Panc1 (cell line): ENCODE measurements around the gene PSAP. TPM values are rescaled to one million over a fixed set of nuclear protein-coding genes. Genes with fewer than 3 reads are reported as not detected.

Experiments
- ATAC-seq: fragments of 200-7000 bp; cut with Tn5 transposase; 2 replicates; pipeline ENCODE4 v1.9.1; 2020; ENCODE audit warnings: mild to moderate bottlenecking, moderate library complexity
- BruUV-seq: library from RNA; stranded (reverse); fragments of 400-500 nt; replicated peaks from 2 replicates; lab custom pipeline; 2021; lab: Mats Ljungman, UMichigan
- CTCF ChIA-PET: fragments of 300-600 bp; sonication (Branson Sonifier 250); formaldehyde crosslinking; loops from one replicate; lab custom pipeline; 2022; ENCODE audit warnings: antibody characterized with exemption; lab: Charles Lee
- POLR2A ChIA-PET: fragments of 300-600 bp; sonication (Branson Sonifier 250); formaldehyde crosslinking; loops from one replicate; lab custom pipeline; 2022; ENCODE audit warnings: antibody characterized with exemption; lab: Charles Lee
- DNase-seq: peaks from one replicate; pipeline ENCODE4 v3.0.0-alpha.2; 2010; ENCODE audit warnings: low read depth, low spot score
- H3K27ac ChIP-seq: 2 replicates; pipeline ENCODE4 v1.5.1; 2011; ENCODE audit warnings: mild to moderate bottlenecking, low read length, inconsistent platforms
- H3K27me3 ChIP-seq: fragments of 200-500 bp; sonication (Bioruptor generic); 2 replicates; pipeline ENCODE4 v1.6.0; 2014; ENCODE audit warnings: low read length, inconsistent platforms; ENCODE audit not compliant: control insufficient read depth, insufficient read depth
- H3K36me3 ChIP-seq: fragments of 200-500 bp; sonication (Bioruptor generic); 2 replicates; pipeline ENCODE4 v1.5.1; 2014; ENCODE audit warnings: inconsistent platforms, mild to moderate bottlenecking, low read length, moderate library complexity; ENCODE audit not compliant: control insufficient read depth, insufficient read depth
- H3K4me1 ChIP-seq: 2 replicates; pipeline ENCODE4 v1.5.1; 2011; ENCODE audit warnings: inconsistent platforms, mild to moderate bottlenecking, low read length, moderate library complexity; ENCODE audit not compliant: control insufficient read depth, insufficient read depth
- H3K4me3 ChIP-seq, 2 experiments: 2 replicates each; pipeline ENCODE4 v1.5.1; 2011 to 2012; ENCODE audit warnings: low read depth in 2 of 2, low read length in 2 of 2, mild to moderate bottlenecking in 2 of 2, inconsistent platforms in 1 of 2, moderate library complexity in 1 of 2
- H3K9me3 ChIP-seq: fragments of 200-500 bp; sonication (Bioruptor generic); 2 replicates; pipeline ENCODE4 v1.5.1; 2014; ENCODE audit warnings: low read depth, mild to moderate bottlenecking, inconsistent platforms, low read length, moderate library complexity; ENCODE audit not compliant: control insufficient read depth, insufficient read depth
- POLR2AphosphoS5 ChIP-seq: IDR thresholded peaks from 2 replicates; pipeline ENCODE4 v1.6.1; 2012; ENCODE audit warnings: mild to moderate bottlenecking, low read depth, low read length, moderate library complexity
- SIN3A ChIP-seq: IDR thresholded peaks from 2 replicates; pipeline ENCODE4 v1.6.1; 2012; ENCODE audit warnings: low read depth, mild to moderate bottlenecking, low read length, moderate library complexity, borderline replicate concordance; ENCODE audit not compliant: insufficient read depth
- TCF7L2 ChIP-seq: IDR thresholded peaks from 2 replicates; pipeline ENCODE4 v1.6.1; 2011; ENCODE audit warnings: mild to moderate bottlenecking, low read depth, low read length, inconsistent platforms
- in situ Hi-C: cut with HindIII; loops from 2 replicates; pipeline ENCODE4 v1.10.0; 2016; ENCODE audit warnings: low sequenced_read_pairs, low pct_unique_long_range_greater_than_20kb
- intact Hi-C: fragments of 100-400 bp; cut with micrococcal nuclease; formaldehyde crosslinking; loops from one replicate; pipeline ENCODE4 v1.10.0; 2022; ENCODE audit not compliant: unreplicated experiment
- total RNA-seq: library from RNA; stranded (reverse); gene quantifications from one replicate; pipeline ENCODE4 v1.2.1, GENCODE V29; 2021; ENCODE audit not compliant: unreplicated experiment
- TF ChIP-seq, protein P1 (sequence below), 2 experiments: IDR thresholded peaks; 2 replicates each; pipeline ENCODE4 v1.6.1; 2011 to 2012; ENCODE audit warnings: low read depth in 2 of 2, control low read depth in 1 of 2, low read length in 1 of 2, mild to moderate bottlenecking in 1 of 2, moderate library complexity in 1 of 2; ENCODE audit not compliant: insufficient read depth in 1 of 2
- TF ChIP-seq, protein P2 (sequence below): fragments of 450-650 bp; IDR thresholded peaks from 2 replicates; pipeline ENCODE4 v1.5.1; 2017; ENCODE audit warnings: mild to moderate bottlenecking

Gene PSAP
- total RNA-seq, 1 experiment from 2014 or later: 3,649 TPM

DNA sequence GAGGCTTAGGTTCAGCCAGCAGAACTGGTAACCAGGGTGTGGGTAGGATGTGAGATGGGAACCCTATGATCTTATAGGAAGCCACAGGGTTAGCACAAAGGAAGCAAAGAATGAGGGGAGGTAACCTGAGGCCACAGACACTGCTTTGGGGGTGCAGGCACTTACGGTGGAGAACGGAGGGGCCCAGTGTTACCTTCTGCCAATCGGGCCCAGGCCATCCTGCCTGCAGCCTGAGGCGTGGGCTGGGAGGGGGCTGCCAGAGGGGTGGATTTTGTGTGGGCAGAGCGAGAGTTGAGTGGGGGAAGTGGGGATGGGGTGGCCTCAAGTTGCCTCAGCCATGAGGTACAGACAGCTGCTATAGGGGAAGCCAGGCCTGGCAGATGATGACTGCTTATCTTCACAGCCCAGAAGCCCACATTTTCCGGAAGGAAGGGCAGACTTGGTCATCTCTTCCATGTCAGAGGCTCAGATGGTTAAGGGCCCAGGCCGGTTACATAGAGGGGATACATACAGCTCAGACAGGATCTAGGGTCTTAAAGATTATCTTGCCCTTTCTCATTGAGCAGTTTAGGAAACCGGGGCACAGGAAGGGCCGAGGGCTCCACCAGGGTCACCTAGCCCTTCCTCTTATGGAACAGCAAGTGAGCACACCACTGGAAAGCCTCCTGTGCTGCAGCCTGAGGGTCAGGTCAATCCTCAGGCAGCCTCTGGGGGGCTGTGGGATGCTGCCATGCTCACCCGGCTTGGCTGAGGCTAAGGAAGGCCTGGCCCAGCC is 53.3 kb downstream of the PSAP start:
- in situ Hi-C loops: no loop called here
- H3K4me1 ChIP-seq: no peaks in the 10 kb centered on the region
- H3K27ac ChIP-seq: no peak overlapping the region
- ChIA-PET POLR2A (no interaction called here), CTCF (no interaction called here)
- no peaks in the 10 kb centered on the region for H3K27me3 ChIP-seq
- ATAC-seq (no peak; the same call in 1 of the 2 replicates), DNase-seq (no peak)
- H3K4me3 ChIP-seq: no peak overlapping the region
- no peak for TF ChIP-seq POLR2AphosphoS5
- TF ChIP-seq, protein P1, sequence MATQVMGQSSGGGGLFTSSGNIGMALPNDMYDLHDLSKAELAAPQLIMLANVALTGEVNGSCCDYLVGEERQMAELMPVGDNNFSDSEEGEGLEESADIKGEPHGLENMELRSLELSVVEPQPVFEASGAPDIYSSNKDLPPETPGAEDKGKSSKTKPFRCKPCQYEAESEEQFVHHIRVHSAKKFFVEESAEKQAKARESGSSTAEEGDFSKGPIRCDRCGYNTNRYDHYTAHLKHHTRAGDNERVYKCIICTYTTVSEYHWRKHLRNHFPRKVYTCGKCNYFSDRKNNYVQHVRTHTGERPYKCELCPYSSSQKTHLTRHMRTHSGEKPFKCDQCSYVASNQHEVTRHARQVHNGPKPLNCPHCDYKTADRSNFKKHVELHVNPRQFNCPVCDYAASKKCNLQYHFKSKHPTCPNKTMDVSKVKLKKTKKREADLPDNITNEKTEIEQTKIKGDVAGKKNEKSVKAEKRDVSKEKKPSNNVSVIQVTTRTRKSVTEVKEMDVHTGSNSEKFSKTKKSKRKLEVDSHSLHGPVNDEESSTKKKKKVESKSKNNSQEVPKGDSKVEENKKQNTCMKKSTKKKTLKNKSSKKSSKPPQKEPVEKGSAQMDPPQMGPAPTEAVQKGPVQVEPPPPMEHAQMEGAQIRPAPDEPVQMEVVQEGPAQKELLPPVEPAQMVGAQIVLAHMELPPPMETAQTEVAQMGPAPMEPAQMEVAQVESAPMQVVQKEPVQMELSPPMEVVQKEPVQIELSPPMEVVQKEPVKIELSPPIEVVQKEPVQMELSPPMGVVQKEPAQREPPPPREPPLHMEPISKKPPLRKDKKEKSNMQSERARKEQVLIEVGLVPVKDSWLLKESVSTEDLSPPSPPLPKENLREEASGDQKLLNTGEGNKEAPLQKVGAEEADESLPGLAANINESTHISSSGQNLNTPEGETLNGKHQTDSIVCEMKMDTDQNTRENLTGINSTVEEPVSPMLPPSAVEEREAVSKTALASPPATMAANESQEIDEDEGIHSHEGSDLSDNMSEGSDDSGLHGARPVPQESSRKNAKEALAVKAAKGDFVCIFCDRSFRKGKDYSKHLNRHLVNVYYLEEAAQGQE (IDR thresholded peaks at IDR 0.05; ENCODE audit: insufficient read depth in 1 of 2, low read depth in 2 of 2, low read length in 1 of 2): no peak
- no peak for TF ChIP-seq SIN3A
- TF ChIP-seq, protein P2, sequence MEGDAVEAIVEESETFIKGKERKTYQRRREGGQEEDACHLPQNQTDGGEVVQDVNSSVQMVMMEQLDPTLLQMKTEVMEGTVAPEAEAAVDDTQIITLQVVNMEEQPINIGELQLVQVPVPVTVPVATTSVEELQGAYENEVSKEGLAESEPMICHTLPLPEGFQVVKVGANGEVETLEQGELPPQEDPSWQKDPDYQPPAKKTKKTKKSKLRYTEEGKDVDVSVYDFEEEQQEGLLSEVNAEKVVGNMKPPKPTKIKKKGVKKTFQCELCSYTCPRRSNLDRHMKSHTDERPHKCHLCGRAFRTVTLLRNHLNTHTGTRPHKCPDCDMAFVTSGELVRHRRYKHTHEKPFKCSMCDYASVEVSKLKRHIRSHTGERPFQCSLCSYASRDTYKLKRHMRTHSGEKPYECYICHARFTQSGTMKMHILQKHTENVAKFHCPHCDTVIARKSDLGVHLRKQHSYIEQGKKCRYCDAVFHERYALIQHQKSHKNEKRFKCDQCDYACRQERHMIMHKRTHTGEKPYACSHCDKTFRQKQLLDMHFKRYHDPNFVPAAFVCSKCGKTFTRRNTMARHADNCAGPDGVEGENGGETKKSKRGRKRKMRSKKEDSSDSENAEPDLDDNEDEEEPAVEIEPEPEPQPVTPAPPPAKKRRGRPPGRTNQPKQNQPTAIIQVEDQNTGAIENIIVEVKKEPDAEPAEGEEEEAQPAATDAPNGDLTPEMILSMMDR: no peak
- no peak for TF ChIP-seq TCF7L2
- no peaks in the 10 kb centered on the region for H3K36me3 ChIP-seq
- BruUV-seq: no TSS peak
- intact Hi-C loops: no loop called here
- H3K9me3 ChIP-seq: no peaks in the 10 kb centered on the region

DNA sequence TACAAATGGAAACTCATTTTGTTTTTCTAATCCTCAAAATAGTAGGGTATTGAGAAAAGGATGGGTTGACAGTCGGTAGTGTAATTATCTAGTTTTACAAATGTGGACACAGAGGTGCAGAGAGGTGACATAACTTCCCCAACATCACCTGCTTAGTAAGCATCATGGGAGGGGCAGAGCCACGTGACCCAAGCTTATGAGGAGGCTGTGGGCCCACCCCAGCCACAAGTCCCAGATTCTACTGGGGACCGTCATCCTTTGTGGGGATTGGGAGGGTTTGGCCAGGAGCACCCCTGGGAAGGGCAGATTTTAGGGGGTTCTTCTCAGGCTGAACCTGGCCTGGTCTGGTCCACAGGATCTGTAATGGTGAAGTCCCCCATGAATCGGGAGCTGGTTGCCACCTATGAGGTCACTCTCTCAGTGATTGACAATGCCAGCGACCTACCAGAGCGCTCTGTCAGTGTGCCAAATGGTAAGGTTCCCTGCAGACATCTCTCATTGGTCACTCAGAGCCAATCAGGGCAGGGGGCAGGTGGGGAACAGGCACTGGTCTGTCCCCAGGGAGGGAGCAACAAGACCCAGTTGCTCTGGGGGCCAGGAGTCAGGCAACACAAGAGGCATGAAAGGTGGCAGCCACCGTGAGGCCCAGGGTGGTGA is 54.2 kb downstream of the PSAP start:
- ATAC-seq (no peak), DNase-seq (no peak)
- H3K27me3 ChIP-seq: no peaks in the 10 kb centered on the region
- ChIA-PET CTCF (no interaction called here), POLR2A (no interaction called here)
- no peak overlapping the region for H3K27ac ChIP-seq
- in situ Hi-C loops (no loop called here), intact Hi-C loops (no loop called here)
- H3K9me3 ChIP-seq: no peaks in the 10 kb centered on the region
- H3K4me1 ChIP-seq: no peaks in the 10 kb centered on the region
- BruUV-seq: no TSS peak
- no peak overlapping the region for H3K4me3 ChIP-seq
- TF ChIP-seq POLR2AphosphoS5 (no peak), SIN3A (no peak), TCF7L2 (no peak)
- TF ChIP-seq, protein P1 (IDR thresholded peaks at IDR 0.05; ENCODE audit: insufficient read depth in 1 of 2, low read depth in 2 of 2, low read length in 1 of 2): no peak
- TF ChIP-seq, protein P2: no peak
- H3K36me3 ChIP-seq: no peaks in the 10 kb centered on the region
